Thyroid gland (tissue), 4 donors: ENCODE measurements around the gene FGFR4. TPM values are rescaled to one million over a fixed set of nuclear protein-coding genes. Genes with fewer than 3 reads are reported as not detected.

Experiments used
- DNase-seq, 2 donors: peaks; one replicate each; pipeline ENCODE4 v3.0.0-alpha.2; 2019
- H3K27ac ChIP-seq, 3 donors: fragments of 200-600 bp; sonication (generic); 1 replicate in 2 of 3; 2 replicates in 1 of 3; pipeline ENCODE4 v1.5.1; 2016 to 2019; ENCODE audit warnings: mild to moderate bottlenecking in 1 of 3, moderate library complexity in 1 of 3
- H3K27me3 ChIP-seq: fragments of 200-600 bp; sonication (generic); one replicate; pipeline ENCODE4 v1.5.1; 2019
- H3K36me3 ChIP-seq, 2 donors: fragments of 200-600 bp; sonication (generic); one replicate each; pipeline ENCODE4 v1.5.1; 2016 to 2019
- H3K4me1 ChIP-seq, 2 donors: fragments of 200-600 bp; sonication (generic); one replicate each; pipeline ENCODE4 v1.5.1; 2017 to 2019
- H3K4me3 ChIP-seq, 3 donors: fragments of 200-600 bp; sonication (generic); replicated peaks in 1 of 3; 1 replicate in 2 of 3; 2 replicates in 1 of 3; pipeline ENCODE4 v1.5.1; 2016; ENCODE audit warnings: mild to moderate bottlenecking in 1 of 3
- H3K9me3 ChIP-seq: fragments of 200-600 bp; sonication (generic); one replicate; pipeline ENCODE4 v1.5.1; 2017
- POLR2A ChIP-seq, 2 donors: fragments of 450-650 bp; IDR thresholded peaks; one replicate each; pipeline ENCODE4 v1.6.1; 2017; ENCODE audit warnings: antibody characterized with exemption in 2 of 2, mild to moderate bottlenecking in 2 of 2, moderate library complexity in 1 of 2
- WGBS, 2 donors: methylation state at CpG; one replicate each; pipeline ENCODE4 v1.1.5; 2017; 5-methylcytosine and 5-hydroxymethylcytosine counted together
- intact Hi-C: fragments of 100-400 bp; cut with DNase I; formaldehyde crosslinking; loops from one replicate; pipeline ENCODE4 v1.15.1; 2023
- total RNA-seq, 4 donors: library from RNA; depleted of rRNA; stranded (reverse); fragments of >200 nt; gene quantifications; one replicate each; pipeline ENCODE4 v1.2.3, GENCODE V29; 2016
- TF ChIP-seq, protein P1 (sequence below), 6 experiments: fragments of 200-600 bp in 3 of 6; fragments of 450-650 bp in 3 of 6; sonication (generic) in 3 of 6; IDR thresholded peaks; one replicate each; pipeline ENCODE4 v1.5.1; 2016 to 2019; ENCODE audit warnings: antibody characterized with exemption in 6 of 6, mild to moderate bottlenecking in 2 of 6, inconsistent platforms in 1 of 6, moderate library complexity in 1 of 6

The FGFR4 gene
- total RNA-seq, 4 donors from 2014 or later, result 0.49 to 1.2 (median 1.1) TPM; not detected in 1

GRCh38 chr5:177133096-177133852 is 46.6 kb downstream of the FGFR4 start, which contains the start of gene NSD1:
NSD1 (plus strand) TSS chr5:177133773; CDS start chr5:177135104, 1,331 bp downstream.
- peak; percentile 92 to 93 for DNase-seq
- TF ChIP-seq, protein P1, sequence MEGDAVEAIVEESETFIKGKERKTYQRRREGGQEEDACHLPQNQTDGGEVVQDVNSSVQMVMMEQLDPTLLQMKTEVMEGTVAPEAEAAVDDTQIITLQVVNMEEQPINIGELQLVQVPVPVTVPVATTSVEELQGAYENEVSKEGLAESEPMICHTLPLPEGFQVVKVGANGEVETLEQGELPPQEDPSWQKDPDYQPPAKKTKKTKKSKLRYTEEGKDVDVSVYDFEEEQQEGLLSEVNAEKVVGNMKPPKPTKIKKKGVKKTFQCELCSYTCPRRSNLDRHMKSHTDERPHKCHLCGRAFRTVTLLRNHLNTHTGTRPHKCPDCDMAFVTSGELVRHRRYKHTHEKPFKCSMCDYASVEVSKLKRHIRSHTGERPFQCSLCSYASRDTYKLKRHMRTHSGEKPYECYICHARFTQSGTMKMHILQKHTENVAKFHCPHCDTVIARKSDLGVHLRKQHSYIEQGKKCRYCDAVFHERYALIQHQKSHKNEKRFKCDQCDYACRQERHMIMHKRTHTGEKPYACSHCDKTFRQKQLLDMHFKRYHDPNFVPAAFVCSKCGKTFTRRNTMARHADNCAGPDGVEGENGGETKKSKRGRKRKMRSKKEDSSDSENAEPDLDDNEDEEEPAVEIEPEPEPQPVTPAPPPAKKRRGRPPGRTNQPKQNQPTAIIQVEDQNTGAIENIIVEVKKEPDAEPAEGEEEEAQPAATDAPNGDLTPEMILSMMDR (IDR thresholded peaks at IDR 0.05), result no peak
- peak in 1 of 2 donors; percentile 83 for TF ChIP-seq POLR2A (IDR thresholded peaks at IDR 0.05)

DNA sequence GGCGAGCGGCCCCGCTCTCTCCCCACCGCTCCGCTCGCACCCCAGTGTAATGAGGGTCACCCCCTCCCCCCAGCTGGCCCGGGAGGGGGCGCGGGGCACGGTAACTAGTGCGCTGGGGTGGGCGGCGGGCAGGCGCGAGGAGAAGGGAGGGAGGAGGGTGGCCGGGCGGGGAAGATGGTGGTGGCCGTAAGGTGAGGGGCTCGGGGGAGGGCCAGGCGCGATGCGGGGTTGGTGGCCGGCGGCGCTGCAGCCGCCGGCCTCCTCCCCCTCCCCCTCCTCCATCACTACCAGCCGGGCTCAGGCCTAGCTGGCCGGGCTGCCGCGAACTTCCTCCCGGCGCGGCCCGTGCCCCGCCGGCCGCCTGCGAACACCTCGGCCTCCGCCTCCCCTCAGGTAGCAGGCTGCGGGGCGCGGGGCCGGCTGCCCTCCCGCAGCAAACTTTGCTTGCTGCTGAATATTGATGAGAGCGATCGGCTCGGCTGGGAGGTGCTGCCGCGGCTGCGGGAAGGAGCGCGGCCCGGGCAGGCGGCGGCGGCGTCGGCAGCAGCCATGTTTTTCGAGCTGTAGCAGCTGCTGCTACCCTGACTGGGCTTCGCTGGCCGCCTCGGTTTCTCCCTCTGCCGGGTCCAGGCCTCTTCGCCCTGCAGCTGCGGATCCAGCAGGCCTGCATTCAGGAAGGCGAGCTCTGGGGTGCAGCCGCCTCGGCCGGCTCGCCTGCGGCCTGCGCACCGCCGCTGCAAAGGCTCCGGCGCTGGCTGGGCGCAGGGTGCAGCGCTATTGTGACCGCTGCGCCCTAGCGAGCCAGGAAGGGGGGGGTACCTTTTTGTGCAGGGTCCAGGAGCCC is 47.4 kb downstream of the FGFR4 start:
- H3K27ac ChIP-seq, result peak overlapping the region; percentile 96 to 97 (median 96)
- H3K4me3 ChIP-seq, result peak overlapping the region; percentile 53 to 88 (median 58)
- peak; percentile 44 to 59 for DNase-seq
- H3K9me3 ChIP-seq, result no peaks in the 10 kb centered on the region
- H3K4me1 ChIP-seq, result peaks cover 34 to 45% of the 10 kb centered on the region in 2 donors
- TF ChIP-seq POLR2A (IDR thresholded peaks at IDR 0.05), result no peak
- TF ChIP-seq, protein P1 (IDR thresholded peaks at IDR 0.05), result no peak
- WGBS, 2 donors, result 0% methylated on average over 2 to 16 of the region's 83 CpGs
- intact Hi-C loops, result no loop called here
- H3K27me3 ChIP-seq, result no peaks in the 10 kb centered on the region
- H3K36me3 ChIP-seq, result peaks cover 13% of the 10 kb centered on the region in 2 donors

More at GRCh38 chr5:177133096-177133852, 46.6 kb downstream of the FGFR4 start, which contains the start of gene NSD1:
- Histone ChIP-seq H3K4me1 (peaks cover 34 to 45% of the 10 kb centered on the region in 2 donors), H3K27me3 (no peaks in the 10 kb centered on the region), H3K9me3 (no peaks in the 10 kb centered on the region), H3K27ac (peak within 1 kb of the TSS; percentile 96 to 100 (median 97)), H3K4me3 (peak within 1 kb of the TSS; percentile 53 to 88 (median 58)), H3K36me3 (peaks cover 11 to 13% of the 10 kb centered on the region in 2 donors)
- 0 to 1% methylated on average over 6 to 43 of the region's 93 CpGs for WGBS, 2 donors
- intact Hi-C loops, result no loop called here

DNA sequence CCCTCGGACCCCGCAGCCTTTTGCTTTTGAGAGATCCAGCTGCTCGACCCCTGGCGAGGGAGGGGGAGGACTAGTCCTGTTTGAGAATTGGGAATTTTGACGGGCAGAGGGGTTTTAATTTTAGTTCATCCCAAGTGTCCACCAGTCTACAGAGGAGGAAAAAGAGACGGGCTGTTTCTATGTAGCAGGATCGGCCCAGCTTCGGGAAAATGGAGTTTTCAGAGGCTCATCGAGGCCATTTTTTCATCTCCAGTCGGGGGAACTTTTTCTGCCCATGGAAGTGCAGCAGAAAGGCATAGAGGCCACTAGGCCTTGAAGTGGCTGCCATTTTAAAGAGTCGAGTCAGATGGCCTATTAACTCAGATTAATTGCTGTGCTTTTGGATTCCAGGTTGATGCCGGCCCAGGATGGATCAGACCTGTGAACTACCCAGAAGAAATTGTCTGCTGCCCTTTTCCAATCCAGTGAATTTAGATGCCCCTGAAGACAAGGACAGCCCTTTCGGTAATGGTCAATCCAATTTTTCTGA is 48.0 kb downstream of the FGFR4 start:
- intact Hi-C loops, result no loop called here
- Histone ChIP-seq H3K27me3 (no peaks in the 10 kb centered on the region), H3K27ac (peak overlapping the region; percentile 96 to 97 (median 96)), H3K4me1 (peaks cover 39 to 52% of the 10 kb centered on the region in 2 donors), H3K36me3 (peaks cover 13% of the 10 kb centered on the region in 2 donors), H3K4me3 (peak overlapping the region; percentile 53 to 88 (median 58)), H3K9me3 (no peaks in the 10 kb centered on the region)
- DNase-seq, result no peak
- 22 to 23% methylated on average over 9 to 13 of the region's 13 CpGs for WGBS, 2 donors
- no peak for TF ChIP-seq POLR2A (IDR thresholded peaks at IDR 0.05)
- TF ChIP-seq, protein P1 (IDR thresholded peaks at IDR 0.05), result no peak

- Histone ChIP-seq H3K4me1 (peaks cover 30 to 44% of the 10 kb centered on the region in 2 donors), H3K9me3 (no peaks in the 10 kb centered on the region), H3K27me3 (no peaks in the 10 kb centered on the region), H3K27ac (no peak overlapping the region), H3K36me3 (peaks cover 18 to 25% of the 10 kb centered on the region in 2 donors), H3K4me3 (no peak overlapping the region)
- WGBS, 2 donors, result 87 to 95% methylated on average over 2 of the region's 2 CpGs
- intact Hi-C loops, result no loop called here
- no peak for DNase-seq
- TF ChIP-seq, protein P1 (IDR thresholded peaks at IDR 0.05), result no peak
- TF ChIP-seq POLR2A (IDR thresholded peaks at IDR 0.05), result no peak
These were observed 53.6 kb downstream of the FGFR4 start for GRCh38 chr5:177140312-177140711.
